Left forelimb (tissue), 1 donor: ENCODE results near the gene LSM14B.

Experiments
- DNase-seq: peaks from one replicate; pipeline ENCODE4 v3.0.0-alpha.2; 2018; ENCODE audit warnings: low spot score

LSM14B gene

DNA sequence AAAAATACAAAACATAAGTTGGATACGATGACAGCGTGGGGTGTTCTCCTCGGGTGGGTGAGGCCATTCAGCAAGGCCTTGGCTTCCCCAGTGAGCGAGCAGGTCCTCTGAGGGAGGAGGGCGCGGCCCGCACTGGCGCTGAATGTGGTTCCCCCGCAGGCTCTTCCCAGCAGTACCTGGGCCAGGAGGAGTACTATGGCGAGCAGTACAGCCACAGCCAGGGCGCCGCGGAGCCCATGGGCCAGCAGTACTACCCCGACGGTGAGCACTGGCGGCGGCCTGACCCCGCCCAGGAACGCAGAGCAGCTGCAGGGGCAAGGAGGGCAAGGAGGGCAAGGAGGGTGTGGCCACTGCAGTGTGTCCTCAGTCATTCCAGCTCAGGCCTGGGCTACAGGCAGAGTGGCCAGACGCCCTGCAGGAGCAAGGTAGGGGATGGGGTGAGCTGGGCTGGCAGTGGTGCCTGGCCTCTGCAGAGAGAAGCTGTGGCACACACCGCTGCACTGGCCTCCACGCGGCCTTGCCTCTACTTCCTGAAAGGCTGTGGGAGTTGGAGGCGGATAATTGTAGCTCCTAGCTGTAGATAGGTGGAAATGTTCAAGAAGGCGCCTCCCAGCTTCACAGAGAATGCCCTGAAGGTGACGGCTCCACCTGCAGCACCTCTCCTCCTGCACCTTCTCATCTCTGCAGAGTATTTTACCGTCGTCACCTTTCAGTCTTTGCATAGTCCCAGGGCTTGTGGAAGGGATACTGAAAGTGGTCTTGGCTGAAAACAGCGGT is 41.9 kb downstream of the LSM14B start:
- DNase-seq: no peak

DNA sequence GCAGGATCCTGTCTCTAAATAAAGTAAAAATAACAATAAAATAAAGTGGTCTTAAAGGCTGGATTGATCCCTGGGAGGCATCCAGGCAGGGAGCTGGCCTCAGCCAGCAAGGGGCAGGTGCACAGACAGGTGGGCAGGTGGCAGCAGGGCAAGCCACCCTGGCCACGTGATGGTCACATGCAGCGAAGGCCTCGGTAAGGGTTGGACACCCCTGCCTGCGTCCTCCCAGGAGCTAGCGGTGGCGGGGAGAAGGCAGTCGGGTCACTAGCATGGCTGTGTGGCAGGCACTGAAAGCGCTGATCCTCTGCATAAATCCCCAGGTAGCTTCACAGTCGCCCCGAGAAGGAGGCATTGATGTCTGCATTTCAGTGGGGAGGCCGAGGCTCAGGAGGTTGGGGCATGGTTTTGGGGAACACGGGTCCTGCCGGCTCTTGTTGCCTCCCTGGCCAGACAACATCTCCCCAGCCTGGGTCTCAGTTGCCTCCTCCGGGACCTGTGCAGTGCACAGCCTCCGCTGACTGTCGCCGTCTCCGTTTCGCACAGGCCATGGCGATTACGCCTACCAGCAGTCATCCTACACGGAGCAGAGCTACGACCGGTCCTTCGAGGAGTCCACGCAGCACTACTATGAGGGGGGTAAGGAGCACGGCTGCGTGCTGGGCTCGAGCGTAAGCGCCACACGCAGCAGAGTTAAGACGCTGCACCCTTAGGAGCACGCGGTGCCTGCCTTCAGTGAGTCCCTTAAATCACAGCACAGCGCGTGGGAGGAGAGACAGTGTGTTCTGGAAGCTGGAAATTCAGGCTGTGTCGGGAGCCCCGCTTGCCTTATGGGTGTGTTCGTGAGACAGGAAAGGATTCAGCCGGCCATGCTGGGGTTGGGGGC is 42.8 kb downstream of the LSM14B start:
- DNase-seq: no peak

DNA sequence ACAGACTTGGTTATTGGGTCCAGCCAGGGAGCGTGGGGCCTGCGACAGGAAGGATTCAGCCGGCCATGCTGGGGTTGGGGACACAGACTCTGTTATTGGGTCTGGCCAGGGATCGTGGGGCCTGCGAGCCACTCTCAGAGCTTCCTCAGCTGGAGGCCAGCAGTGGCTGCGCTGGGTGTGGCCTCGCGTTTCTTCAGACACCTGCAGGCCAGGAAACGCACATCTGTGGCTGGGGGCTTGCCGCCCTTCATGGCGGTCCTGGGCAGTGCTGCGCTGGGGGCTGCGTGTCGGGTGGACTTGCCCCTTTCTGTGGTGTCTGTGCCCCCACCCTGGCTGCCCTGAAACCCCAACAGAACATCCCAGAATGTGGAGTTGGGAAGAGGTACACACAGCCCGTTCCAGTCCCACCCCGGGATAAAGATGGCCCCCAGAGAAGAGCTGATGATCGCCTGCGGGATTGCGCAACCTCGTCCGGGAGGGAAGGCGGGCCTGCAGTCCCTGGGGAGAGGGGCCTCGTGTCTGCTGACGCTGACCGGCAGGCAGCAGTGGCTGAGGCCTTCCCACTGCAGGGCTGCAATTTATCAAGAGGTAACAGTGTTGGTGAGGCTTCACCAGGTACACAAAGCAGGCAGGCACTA is 43.6 kb downstream of the LSM14B start:
- DNase-seq: no peak

DNA sequence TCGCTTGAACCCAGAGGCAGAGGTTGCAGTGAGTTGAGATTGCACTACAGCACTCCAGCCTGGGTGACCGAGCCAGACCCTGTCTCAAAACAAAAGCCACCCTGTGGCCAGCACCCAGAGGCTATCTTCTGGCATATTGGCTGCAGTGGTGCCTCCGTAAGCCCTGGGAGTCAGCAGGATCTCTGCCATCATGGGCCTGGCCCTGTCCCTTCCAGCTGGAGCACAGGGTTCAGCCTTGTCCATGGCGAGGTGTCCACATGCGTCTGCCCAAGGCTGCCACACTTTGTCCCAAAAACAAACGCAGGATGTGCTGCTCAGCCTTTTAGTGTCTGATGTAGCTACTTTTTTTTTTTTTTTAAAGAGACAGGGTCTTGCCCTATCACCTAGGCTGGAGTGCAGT is 45.2 kb downstream of the LSM14B start:
- DNase-seq: no peak

DNA sequence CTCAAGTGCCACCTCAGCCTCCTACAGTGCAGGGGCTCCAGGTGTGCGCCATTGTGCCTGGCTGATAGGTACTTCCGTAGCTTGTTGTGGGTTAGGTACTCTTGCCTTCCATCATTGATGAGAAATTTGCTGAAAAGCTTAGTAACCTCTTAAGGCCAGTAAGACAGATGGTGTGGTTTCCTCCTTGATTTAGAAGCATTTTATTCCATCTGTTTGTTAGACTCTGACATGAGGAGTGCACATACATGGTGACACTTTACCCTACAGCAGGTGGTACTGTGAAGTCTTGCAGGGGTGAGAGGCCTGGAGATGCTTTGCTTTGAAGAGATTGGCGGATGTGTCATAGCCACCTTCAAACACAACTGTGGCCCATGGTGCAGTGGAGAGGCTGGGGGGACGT is 45.8 kb downstream of the LSM14B start:
- DNase-seq: no peak

DNA sequence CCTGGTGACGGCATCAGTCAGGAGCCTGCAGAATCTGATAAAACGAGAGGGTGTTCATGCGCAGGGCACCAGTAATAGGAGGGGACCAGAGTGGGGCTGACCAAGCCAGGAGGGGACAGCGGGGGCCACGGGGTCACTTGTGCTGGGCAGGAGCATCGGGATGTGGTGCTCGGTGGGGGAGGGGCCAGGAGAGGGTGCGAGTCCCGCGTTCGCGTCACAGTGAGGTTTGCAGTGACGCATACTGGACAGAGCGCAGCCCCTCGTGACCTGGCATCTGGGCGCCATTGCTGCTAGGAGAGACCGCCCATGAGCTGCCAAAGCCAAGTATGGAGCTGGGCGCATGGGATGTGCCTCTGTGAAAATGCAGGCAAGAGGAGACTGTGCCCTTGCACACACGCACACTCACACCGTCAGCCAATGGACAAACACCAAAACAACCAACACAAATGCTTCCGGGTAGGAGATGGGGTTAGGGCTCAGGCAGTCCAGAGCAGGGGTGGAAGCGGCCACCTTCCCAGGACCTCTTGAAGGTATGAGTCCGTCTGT is 46.7 kb downstream of the LSM14B start:
- DNase-seq: no peak

DNA sequence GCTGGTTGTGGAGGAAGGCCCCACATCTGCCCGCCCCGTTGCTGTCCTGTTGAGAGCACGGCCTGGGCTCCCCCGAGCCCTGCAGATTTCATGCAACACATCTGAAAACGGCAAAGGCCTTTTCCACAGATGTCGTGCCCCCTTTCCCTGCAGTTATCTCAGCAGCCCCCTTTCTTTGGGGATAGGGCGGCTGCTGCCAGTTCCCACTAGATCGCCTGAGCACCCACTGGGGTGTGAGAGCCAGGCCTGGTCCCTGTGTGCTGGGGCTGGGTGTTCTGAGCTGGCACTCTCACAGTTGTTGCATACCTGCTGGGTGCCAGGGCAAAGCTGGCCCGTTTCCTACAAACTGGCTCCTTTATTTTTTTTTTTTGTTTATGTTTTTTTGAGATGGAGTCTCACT is 48.3 kb downstream of the LSM14B start:
- no peak for DNase-seq

DNA sequence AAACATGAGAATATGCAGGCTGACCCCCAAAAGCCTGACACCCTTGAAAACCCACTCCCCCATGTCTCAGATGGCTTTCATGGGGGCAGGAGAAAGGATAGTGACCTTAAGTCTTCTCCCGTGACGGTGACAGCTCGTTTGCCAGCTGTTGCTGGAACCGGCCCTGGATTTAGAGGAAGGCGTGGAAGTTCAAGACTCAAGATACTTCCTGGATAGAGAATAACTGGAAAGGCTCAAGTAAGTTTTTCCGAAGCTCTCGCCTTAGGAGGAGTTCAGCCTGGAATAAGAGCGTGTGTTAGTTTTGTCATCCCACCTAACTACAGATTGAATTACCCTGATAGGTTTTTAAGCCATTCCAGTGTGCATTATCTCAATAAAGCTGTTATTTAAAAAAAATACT is 49.0 kb downstream of the LSM14B start:
- no peak for DNase-seq

DNA sequence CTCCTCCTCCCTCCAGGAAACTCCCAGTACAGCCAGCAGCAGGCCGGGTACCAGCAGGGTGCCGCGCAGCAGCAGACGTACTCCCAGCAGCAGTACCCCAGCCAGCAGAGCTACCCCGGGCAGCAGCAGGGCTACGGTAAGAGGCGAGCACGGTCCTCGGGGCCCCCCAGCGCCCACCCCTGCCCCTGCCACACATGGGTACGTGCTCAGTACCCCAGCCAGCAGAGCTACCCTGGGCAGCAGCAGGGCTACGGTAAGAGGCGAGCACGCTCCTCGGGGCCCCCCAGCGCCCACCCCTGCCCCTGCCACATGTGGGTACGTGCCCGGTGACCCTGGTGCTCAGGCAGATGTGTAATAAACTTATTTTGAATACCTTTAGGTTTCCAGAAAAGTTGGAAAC is 50.4 kb downstream of the LSM14B start:
- DNase-seq: no peak

DNA sequence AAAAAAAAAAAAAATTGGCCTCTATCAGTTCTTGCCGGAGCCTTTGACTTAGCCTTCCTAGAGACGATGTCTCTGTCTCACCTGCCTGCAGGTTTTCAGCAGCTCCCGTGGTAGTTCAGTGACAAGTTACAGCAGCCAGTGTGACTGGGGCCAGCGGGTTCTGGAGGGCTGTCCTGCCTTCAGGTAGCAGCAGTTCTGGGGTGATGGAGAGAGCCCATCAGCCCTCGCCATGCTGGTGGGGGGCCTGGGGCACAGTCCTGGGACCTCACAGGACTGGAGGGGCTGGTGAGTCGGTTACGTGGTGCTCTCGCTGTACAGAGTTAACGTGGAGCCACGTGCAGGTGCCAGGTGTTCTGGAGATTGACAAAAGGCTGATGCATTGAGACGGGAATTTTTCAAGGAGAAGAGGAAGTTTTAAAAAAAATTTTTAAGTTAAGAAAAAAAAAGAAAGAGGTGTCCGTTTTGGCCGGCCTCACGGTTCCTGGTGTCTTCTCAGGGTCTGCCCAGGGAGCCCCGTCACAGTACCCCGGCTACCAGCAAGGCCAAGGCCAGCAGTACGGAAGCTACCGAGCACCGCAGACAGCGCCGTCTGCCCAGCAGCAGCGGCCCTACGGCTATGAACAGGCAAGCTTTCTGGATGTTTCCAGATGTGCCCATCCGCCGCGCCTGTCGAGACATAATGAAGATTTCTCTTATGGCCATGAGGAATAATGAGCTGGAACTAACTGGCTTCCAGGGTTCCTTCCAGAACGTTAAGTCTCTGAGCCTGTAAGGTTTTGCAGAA is 51.9 kb downstream of the LSM14B start:
- no peak for DNase-seq

DNA sequence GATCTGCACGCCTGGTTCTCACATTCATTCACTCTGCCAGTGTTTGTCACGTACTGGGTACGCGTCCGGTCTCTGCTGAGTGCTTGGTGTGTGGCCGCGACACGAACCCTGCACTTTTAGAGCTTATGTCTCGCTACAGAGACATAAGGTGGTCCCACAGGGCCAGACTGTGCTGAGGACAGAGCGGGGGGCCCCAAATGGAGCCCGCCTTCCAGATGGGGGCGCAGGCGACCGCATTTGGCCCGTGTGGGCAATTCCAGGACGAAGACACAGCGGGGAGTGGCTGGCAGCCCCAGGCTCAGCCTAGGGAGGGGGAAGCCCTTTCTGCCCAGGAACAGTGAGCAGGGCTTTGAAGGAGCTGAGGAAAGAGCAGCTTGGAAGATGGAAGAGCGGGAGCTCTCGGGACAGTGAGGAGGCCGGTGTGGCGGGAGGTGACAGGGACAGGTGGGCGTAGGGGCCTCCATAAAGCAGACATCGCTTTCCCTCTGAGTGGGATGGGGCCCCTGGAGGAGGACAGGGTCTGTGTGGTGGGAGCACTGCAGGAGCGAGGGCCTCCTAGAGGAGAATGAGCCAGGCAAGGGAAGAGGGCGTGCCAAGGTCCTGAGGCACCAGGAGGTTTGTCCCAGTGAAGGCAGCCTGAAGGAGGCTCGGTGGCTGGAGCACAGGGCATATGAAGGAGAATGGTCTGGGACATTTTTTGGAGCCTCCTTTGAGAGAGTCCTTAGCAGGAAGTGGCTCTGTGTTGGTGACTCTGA is 52.8 kb downstream of the LSM14B start:
- no peak for DNase-seq

DNA sequence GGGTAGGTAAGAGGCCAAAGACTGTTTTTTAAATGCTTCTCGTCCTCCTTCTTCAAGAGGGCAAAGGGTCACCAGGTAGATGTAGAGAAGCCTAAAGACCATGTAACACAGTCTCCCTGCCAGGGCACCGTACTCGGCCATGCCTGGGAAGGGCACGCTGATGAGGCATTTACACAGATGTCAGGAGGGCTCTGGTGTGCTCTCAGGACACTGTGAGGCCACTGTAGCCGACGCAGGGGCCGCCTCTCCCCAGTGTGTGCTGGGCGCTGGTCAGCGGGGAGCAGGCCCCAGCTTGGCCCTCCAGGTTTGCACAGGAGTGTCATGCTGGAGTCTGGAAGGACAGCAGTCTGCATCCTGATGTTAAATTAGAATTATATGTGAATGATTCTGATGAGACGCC is 53.4 kb downstream of the LSM14B start:
- DNase-seq: no peak

DNA sequence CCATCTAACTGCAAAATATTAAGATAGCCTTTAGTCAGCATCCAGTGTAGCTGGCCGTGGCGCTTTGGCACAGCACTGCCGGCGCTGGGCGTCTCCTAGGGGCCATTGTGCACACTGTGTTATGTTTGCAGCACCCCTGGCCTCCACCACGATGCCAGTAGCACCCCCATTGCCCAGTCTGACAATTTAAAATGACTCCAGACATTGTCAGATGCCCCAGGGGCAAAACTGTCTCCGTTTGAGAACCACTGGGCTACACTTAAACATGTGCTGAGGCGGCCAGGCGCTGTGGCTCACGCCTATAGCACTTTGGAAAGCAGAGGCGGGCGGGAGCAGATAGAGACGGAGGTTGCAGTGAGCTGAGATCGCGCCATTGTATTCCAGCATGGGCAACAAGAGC is 54.6 kb downstream of the LSM14B start:
- DNase-seq: no peak

DNA sequence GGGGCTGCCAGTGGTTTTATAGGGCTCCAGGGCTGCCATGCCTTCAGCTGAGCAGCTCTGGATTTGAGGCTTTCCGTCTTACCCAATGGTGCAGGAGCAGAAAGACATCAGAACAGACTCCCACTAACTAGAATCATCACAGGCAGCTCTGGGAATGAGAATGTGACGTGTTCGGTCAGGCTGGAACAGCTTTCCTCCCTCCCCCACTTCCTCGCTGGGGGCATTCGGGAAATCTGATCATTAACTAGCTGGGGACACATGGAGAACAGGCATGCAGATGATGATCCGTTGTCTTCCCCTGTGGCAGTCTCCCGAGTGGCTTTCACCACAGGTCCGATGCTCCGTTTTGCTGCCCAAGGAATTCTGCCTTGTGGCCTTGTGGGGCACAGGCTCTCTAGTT is 55.0 kb downstream of the LSM14B start:
- DNase-seq: no peak

DNA sequence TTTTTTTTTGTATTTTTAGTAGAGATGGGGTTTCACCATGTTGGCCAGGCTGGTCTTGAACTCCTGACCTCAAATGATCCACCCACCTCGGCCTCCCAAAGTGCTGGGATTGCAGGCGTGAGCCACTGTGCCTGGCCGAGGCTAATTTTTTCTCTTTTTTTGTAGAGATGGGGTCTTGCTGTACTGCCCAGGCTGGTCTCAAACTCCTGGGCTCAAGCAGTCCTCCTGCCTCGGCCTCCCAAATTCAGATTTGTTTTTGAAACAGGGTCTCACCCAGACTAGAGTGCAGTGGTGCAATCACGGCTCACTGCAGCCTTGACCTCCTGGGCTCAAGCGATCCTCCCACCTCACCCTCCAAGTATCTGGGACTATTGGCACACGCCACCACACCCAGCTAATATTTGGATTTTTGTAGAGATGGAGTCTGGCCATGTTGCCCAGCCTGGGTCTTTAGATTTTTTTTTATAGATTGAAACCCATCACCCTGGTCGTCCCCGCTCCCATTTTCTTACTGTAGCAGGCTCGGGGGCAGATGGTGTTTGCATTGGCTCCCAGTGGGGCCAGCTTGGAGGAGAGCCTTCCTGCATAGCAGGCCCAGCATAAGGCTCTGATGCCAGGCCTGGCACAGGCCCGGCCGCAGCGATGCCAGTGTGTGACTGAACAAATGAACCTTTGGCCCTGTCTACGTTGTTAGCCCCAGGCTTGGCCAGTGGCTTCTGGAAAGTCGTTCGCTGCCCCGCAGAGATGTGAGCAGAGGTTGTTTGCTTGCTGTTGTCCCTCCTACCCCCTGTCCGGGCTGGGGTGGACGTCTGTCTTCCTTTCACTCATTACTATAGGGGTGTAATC is 56.3 kb downstream of the LSM14B start:
- no peak for DNase-seq

DNA sequence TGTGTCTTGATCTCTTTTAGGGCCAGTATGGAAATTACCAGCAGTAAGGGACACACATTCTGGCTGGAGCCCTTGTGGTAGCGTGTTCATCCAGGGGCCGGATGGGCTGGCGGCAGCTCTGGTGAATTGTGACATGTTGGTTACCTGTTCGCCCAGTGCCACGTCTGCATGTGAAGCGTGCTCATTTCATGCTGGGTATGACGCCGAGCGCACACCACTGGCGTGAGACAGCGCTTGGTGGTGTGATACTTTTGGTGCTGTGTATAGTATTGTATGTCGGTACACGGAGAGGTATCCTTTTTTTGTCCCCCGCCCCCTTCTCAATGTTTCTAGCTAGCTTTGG is 56.9 kb downstream of the LSM14B start:
- DNase-seq: no peak

DNA sequence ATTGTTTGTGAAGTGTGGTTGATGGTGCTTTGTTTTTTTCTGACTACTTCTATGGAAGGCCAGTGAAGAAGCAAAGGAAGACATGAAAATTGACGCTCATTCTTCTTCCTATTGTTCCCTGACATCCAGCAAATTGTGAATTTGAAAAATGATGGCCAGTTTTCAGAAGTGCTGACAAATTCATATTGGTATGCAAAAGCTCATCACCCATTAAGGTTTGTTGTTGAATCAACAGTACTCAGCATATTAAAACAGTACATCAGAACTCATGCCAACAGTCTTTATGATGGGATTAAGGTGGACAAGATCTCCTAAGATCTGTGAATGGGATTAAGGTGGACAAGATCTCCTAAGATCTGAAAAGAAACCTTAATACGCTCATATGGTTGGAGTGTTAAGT is 59.5 kb downstream of the LSM14B start:
- DNase-seq: no peak

DNA sequence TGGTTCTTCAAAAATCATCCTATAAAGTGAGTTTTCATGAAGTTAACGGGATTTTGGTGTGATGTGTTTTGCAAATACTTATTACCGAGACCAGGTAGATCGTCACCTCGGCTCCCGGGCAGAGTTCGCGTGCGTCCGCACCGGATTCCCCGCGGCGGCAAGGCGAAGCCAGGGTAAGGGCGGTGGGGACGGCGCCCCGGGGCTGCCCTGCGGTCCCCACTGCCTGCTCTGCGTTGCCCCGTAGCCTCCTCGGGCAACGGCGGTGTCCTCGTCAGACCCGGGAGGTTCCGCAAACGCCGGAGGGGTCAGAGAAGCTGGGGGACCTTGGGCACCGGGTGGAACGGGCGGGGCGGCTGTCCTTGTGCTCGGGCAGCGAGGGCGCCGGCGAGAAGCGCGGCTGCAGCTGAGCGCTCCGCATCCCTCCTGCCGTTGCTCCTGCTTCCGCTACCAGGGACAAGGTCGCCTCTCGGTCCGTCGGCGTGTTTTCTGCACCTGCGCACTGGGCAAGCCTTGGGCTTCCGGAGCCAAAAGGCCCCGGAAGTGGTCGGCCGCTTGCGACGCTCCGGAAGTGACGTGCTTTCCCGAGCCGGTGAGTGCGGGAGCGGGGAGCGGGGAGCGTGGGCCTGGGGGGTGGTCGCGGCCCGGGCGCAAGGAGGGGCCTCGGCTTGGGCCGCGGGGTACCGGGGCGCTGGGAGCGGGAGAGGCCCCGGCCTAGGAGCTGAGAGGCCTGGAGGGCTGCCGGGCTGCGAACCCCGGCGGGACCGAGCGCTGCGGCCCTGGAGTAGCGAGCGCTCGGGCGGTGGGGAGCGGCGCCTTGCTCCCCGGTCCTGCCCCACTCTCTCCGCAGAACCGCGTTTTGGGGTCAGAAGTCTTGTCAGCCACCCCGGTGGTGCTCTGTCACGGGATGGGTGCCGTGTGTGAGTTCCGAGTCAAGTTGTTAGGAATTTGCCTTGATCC is 60.5 kb downstream of the LSM14B start, which contains the start of gene MTG2:
MTG2 (plus strand) TSS at position 560 of the 957 bp plus-strand sequence. CDS start 10,393 bp downstream, outside the sequence.
- peak; percentile 95 for DNase-seq
